ENCODE results near the gene HERC2. TPM values are rescaled to one million over a fixed set of nuclear protein-coding genes. Genes with fewer than 3 reads are reported as not detected.

HERC2 gene
- total and polyA plus RNA-seq, 2 experiments from 2014 or later: 37.7 to 64.4 TPM

- Histone ChIP-seq H3K4me3 (no peak overlapping the region), H3K9me3 (ENCODE audit: low read depth) (no peaks in the 10 kb centered on the region), H3K27me3 (no peaks in the 10 kb centered on the region), H3K4me1 (ENCODE audit: low read depth) (no peaks in the 10 kb centered on the region), H3K27ac (no peak overlapping the region), H3K36me3 (peaks cover 62% of the 10 kb centered on the region)
- no peak for DNase-seq (ENCODE audit: low read depth in 1 of 2, low spot score in 1 of 2)
- no peak for TF ChIP-seq CTCF (IDR thresholded peaks at IDR 0.05; ENCODE audit: low read depth, low read length)
Measured at GRCh38 chr15:28115871-28116270, 206.1 kb downstream of the HERC2 start.

GRCh38 chr15:28114721-28115622 lies 207.0 kb downstream of the HERC2 start:
- Histone ChIP-seq H3K9me3 (ENCODE audit: low read depth) (no peaks in the 10 kb centered on the region), H3K4me3 (no peak overlapping the region), H3K27ac (no peak overlapping the region), H3K4me1 (ENCODE audit: low read depth) (no peaks in the 10 kb centered on the region), H3K27me3 (no peaks in the 10 kb centered on the region), H3K36me3 (peaks cover 53% of the 10 kb centered on the region)
- no peak for TF ChIP-seq CTCF (IDR thresholded peaks at IDR 0.05; ENCODE audit: low read depth, low read length)
- DNase-seq (ENCODE audit: low read depth in 1 of 2, low spot score in 1 of 2): peak in 1 of 2 donors; percentile 57

GRCh38 chr15:28114114-28114455 lies 207.9 kb downstream of the HERC2 start:
- no peak for TF ChIP-seq CTCF (IDR thresholded peaks at IDR 0.05; ENCODE audit: low read depth, low read length)
- DNase-seq (ENCODE audit: low read depth in 1 of 2, low spot score in 1 of 2): no peak
- peaks cover 49% of the 10 kb centered on the region for H3K36me3 ChIP-seq

GRCh38 chr15:28113394-28114113 lies 208.4 kb downstream of the HERC2 start:
- Histone ChIP-seq H3K27me3 (no peaks in the 10 kb centered on the region), H3K4me3 (no peak overlapping the region), H3K36me3 (peaks cover 47% of the 10 kb centered on the region), H3K27ac (no peak overlapping the region), H3K9me3 (ENCODE audit: low read depth) (no peaks in the 10 kb centered on the region), H3K4me1 (ENCODE audit: low read depth) (no peaks in the 10 kb centered on the region)
- TF ChIP-seq CTCF (IDR thresholded peaks at IDR 0.05; ENCODE audit: low read depth, low read length): no peak
- no peak for DNase-seq (ENCODE audit: low read depth in 1 of 2, low spot score in 1 of 2)

More at GRCh38 chr15:28114114-28114455, 207.9 kb downstream of the HERC2 start:
- Histone ChIP-seq H3K27ac (no peak overlapping the region), H3K4me3 (no peak overlapping the region), H3K4me1 (ENCODE audit: low read depth) (no peaks in the 10 kb centered on the region), H3K27me3 (no peaks in the 10 kb centered on the region), H3K9me3 (ENCODE audit: low read depth) (no peaks in the 10 kb centered on the region)

GRCh38 chr15:28112962-28113361 lies 209.0 kb downstream of the HERC2 start:
- no peak overlapping the region for H3K4me3 ChIP-seq
- H3K4me1 ChIP-seq (ENCODE audit: low read depth): no peaks in the 10 kb centered on the region
- H3K36me3 ChIP-seq: peaks cover 41% of the 10 kb centered on the region
- peaks cover 2% of the 10 kb centered on the region for H3K27me3 ChIP-seq
- H3K9me3 ChIP-seq (ENCODE audit: low read depth): no peaks in the 10 kb centered on the region
- no peak for TF ChIP-seq CTCF (IDR thresholded peaks at IDR 0.05; ENCODE audit: low read depth, low read length)
- no peak for DNase-seq (ENCODE audit: low read depth in 1 of 2, low spot score in 1 of 2)
- no peak overlapping the region for H3K27ac ChIP-seq

All from cardiac muscle cell (in vitro differentiated cells and primary cell).